Measurements from ENCODE around the gene BMP2.

The BMP2 gene

DNA sequence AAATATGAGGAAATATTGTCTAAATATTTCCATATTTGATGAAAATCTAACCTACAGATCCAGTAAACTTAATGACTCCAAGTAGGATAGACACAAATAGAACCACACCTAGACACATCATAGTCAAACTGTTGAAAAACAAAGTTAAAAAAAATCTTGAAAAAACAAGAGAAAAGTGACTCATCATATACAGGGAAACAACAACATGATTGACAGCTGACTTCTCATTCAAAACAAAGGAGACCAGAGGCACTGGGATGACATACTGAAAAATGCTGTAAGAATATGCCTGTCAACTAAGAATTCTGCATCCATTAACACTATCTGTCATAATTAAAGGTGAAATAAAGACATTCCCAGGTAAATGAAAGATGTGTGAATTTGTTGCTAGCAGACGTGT lies 38.8 kb downstream of the BMP2 start:
- Histone ChIP-seq H3K36me3 (ENCODE audit: insufficient read depth, low read length) (no peaks in the 10 kb centered on the region), H3K27me3 (ENCODE audit: insufficient read depth, low read length) (no peaks in the 10 kb centered on the region), H3K4me3 (ENCODE audit: low read depth, low read length) (no peak overlapping the region)

DNA sequence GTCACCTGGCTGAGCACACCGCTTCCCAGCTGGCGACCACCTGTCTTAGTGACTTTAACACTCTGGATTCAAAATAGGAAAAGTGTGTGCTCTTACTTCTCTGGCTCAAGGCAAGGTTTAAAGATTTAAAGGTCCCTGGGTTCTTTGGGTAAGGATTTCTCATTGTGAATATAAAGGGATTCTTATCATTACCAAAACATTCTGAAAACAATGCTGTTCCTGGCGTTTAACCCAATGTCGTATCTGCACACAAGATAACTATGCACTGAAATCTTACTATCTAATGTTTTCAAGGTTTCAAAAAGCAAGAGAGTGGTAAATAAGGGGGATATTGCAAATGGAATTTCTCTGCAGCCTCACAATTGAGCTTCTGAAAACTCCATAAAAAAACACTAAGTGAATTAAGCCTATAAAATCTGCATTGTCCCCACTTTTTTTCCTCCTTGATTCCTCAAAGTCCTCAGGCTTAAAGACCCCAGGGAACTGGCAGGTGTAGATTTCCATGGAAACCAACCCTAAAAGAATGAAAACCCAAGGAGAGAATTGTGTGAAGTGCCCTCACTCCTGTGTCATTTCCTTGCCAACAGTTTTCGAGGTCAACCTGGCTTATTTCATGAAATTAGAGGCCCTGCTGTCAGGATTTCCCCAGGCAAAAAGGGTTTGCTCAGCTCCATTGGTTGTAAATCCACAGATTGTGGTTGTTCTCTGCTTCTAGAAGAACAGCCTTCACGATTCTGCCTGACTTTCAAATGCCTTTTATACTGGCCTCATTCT lies 44.0 kb downstream of the BMP2 start:
- no peaks in the 10 kb centered on the region for H3K79me2 ChIP-seq (ENCODE audit: control insufficient read depth, insufficient read depth, low read length, unreplicated experiment)
- H3K4me3 ChIP-seq (ENCODE audit: low read depth, low read length) = no peak overlapping the region

More for the DNA sequence above, 38.8 kb downstream of the BMP2 start:
- H3K27ac ChIP-seq (ENCODE audit: low read depth, low read length) = no peak overlapping the region
- H2AFZ ChIP-seq (ENCODE audit: low read length, unreplicated experiment) = no peak overlapping the region
- no peaks in the 10 kb centered on the region for H3K4me1 ChIP-seq (ENCODE audit: control insufficient read depth, insufficient read depth, low read length, unreplicated experiment)
- H3K79me2 ChIP-seq (ENCODE audit: control insufficient read depth, insufficient read depth, low read length, unreplicated experiment) = no peaks in the 10 kb centered on the region

DNA sequence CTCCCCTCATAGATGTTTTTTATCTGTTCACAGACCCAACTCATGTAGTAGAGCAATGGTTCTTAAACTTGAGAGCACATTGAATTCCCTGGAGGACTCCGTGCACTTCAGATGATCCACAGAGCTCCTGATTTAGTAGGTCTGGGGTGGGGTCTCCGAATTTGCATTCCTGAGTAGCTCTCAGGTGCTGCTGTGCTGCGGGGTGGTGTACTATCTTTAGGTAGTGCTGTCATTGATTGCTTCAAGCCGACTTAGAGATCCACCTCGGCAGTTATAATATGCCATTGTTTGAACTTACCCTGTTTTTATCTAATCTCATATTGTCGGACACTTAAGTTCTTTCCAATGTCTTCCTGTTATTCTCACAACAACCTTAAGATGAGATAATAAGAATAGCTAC lies 45.0 kb downstream of the BMP2 start:
- Histone ChIP-seq H3K4me3 (ENCODE audit: low read depth, low read length) (no peak overlapping the region), H3K36me3 (ENCODE audit: insufficient read depth, low read length) (no peaks in the 10 kb centered on the region), H3K27me3 (ENCODE audit: insufficient read depth, low read length) (peaks cover 36% of the 10 kb centered on the region)

More for the DNA sequence above, 44.0 kb downstream of the BMP2 start:
- no peak overlapping the region for H2AFZ ChIP-seq (ENCODE audit: low read length, unreplicated experiment)
- H3K36me3 ChIP-seq (ENCODE audit: insufficient read depth, low read length) = no peaks in the 10 kb centered on the region
- no peaks in the 10 kb centered on the region for H3K4me1 ChIP-seq (ENCODE audit: control insufficient read depth, insufficient read depth, low read length, unreplicated experiment)
- H3K27me3 ChIP-seq (ENCODE audit: insufficient read depth, low read length) = peaks cover 36% of the 10 kb centered on the region
- H3K27ac ChIP-seq (ENCODE audit: low read depth, low read length) = no peak overlapping the region

GRCh38 chr20:6814945-6815344 lies 47.5 kb downstream of the BMP2 start:
- peaks cover 45% of the 10 kb centered on the region for H3K27me3 ChIP-seq (ENCODE audit: insufficient read depth, low read length)
- H3K36me3 ChIP-seq (ENCODE audit: insufficient read depth, low read length) = no peaks in the 10 kb centered on the region
- H3K4me3 ChIP-seq (ENCODE audit: low read depth, low read length) = no peak overlapping the region

More for the DNA sequence above, 45.0 kb downstream of the BMP2 start:
- Histone ChIP-seq H2AFZ (ENCODE audit: low read length, unreplicated experiment) (no peak overlapping the region), H3K4me1 (ENCODE audit: control insufficient read depth, insufficient read depth, low read length, unreplicated experiment) (no peaks in the 10 kb centered on the region), H3K27ac (ENCODE audit: low read depth, low read length) (no peak overlapping the region), H3K79me2 (ENCODE audit: control insufficient read depth, insufficient read depth, low read length, unreplicated experiment) (no peaks in the 10 kb centered on the region)

GRCh38 chr20:6818033-6818808 lies 50.7 kb downstream of the BMP2 start:
- no peaks in the 10 kb centered on the region for H3K36me3 ChIP-seq (ENCODE audit: insufficient read depth, low read length)
- H3K79me2 ChIP-seq (ENCODE audit: control insufficient read depth, insufficient read depth, low read length, unreplicated experiment) = no peaks in the 10 kb centered on the region
- no peaks in the 10 kb centered on the region for H3K4me1 ChIP-seq (ENCODE audit: control insufficient read depth, insufficient read depth, low read length, unreplicated experiment)
- H3K27ac ChIP-seq (ENCODE audit: low read depth, low read length) = no peak overlapping the region
- no peak overlapping the region for H2AFZ ChIP-seq (ENCODE audit: low read length, unreplicated experiment)
- peaks cover 30% of the 10 kb centered on the region for H3K27me3 ChIP-seq (ENCODE audit: insufficient read depth, low read length)
- H3K4me3 ChIP-seq (ENCODE audit: low read depth, low read length) = no peak overlapping the region

More at GRCh38 chr20:6814945-6815344, 47.5 kb downstream of the BMP2 start:
- H3K27ac ChIP-seq (ENCODE audit: low read depth, low read length) = no peak overlapping the region
- no peaks in the 10 kb centered on the region for H3K79me2 ChIP-seq (ENCODE audit: control insufficient read depth, insufficient read depth, low read length, unreplicated experiment)
- H3K4me1 ChIP-seq (ENCODE audit: control insufficient read depth, insufficient read depth, low read length, unreplicated experiment) = no peaks in the 10 kb centered on the region
- H2AFZ ChIP-seq (ENCODE audit: low read length, unreplicated experiment) = no peak overlapping the region

DNA sequence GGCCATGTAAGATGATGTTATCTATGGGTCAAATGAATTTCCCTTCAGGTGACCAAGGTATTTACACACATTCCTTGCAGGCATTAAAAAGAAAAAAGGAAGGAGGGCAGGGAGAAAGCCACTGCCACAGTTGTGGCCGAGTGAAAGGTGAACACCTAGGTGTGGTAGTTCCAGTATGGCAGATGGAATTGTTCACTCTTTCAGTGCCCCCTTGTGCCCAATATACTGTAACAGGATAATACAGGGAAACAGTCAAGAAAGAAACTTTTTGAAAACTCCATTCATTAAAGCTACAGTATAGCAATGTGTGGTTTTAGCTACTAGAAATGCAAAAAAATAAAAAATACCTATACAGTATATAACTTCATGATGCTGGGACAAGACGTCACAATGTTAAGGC lies 52.1 kb downstream of the BMP2 start:
- H3K36me3 ChIP-seq (ENCODE audit: insufficient read depth, low read length) = no peaks in the 10 kb centered on the region
- H3K27me3 ChIP-seq (ENCODE audit: insufficient read depth, low read length) = peaks cover 23% of the 10 kb centered on the region
- no peak overlapping the region for H2AFZ ChIP-seq (ENCODE audit: low read length, unreplicated experiment)
- H3K4me1 ChIP-seq (ENCODE audit: control insufficient read depth, insufficient read depth, low read length, unreplicated experiment) = no peaks in the 10 kb centered on the region
- H3K79me2 ChIP-seq (ENCODE audit: control insufficient read depth, insufficient read depth, low read length, unreplicated experiment) = no peaks in the 10 kb centered on the region
- H3K4me3 ChIP-seq (ENCODE audit: low read depth, low read length) = no peak overlapping the region
- H3K27ac ChIP-seq (ENCODE audit: low read depth, low read length) = no peak overlapping the region

DNA sequence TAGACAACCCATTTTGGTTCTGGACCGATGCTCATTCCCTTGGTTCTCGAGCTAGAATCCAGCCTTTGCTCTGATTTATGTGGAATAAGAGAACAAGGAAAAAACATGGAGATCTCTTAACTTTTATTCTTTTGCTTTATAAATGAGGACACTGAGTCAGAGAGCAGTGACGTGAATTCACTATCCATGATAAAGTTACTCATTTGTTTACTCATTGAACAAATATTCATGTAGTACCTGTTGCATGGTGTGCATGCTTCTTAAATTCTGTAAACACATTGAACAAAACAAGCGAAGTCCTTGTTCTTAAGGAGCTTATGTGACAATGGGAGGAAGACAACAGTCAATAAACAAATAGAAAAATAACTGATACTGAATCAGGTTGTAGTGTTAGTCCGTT lies 56.9 kb downstream of the BMP2 start:
- Histone ChIP-seq H3K4me3 (ENCODE audit: low read depth, low read length) (no peak overlapping the region), H3K36me3 (ENCODE audit: insufficient read depth, low read length) (no peaks in the 10 kb centered on the region), H3K79me2 (ENCODE audit: control insufficient read depth, insufficient read depth, low read length, unreplicated experiment) (no peaks in the 10 kb centered on the region), H2AFZ (ENCODE audit: low read length, unreplicated experiment) (no peak overlapping the region), H3K27me3 (ENCODE audit: insufficient read depth, low read length) (peaks cover 5% of the 10 kb centered on the region; the same call in 1 of the 2 replicates), H3K4me1 (ENCODE audit: control insufficient read depth, insufficient read depth, low read length, unreplicated experiment) (no peaks in the 10 kb centered on the region), H3K27ac (ENCODE audit: low read depth, low read length) (no peak overlapping the region)

GRCh38 chr20:6827472-6827871 lies 60.0 kb downstream of the BMP2 start:
- H2AFZ ChIP-seq (ENCODE audit: low read length, unreplicated experiment) = no peak overlapping the region
- no peaks in the 10 kb centered on the region for H3K79me2 ChIP-seq (ENCODE audit: control insufficient read depth, insufficient read depth, low read length, unreplicated experiment)
- H3K4me1 ChIP-seq (ENCODE audit: control insufficient read depth, insufficient read depth, low read length, unreplicated experiment) = no peaks in the 10 kb centered on the region
- H3K27me3 ChIP-seq (ENCODE audit: insufficient read depth, low read length) = no peaks in the 10 kb centered on the region; the same call in 1 of the 2 replicates
- no peak overlapping the region for H3K4me3 ChIP-seq (ENCODE audit: low read depth, low read length)
- no peak overlapping the region for H3K27ac ChIP-seq (ENCODE audit: low read depth, low read length)
- no peaks in the 10 kb centered on the region for H3K36me3 ChIP-seq (ENCODE audit: insufficient read depth, low read length)

GRCh38 chr20:6828794-6829423 lies 61.4 kb downstream of the BMP2 start:
- no peaks in the 10 kb centered on the region for H3K36me3 ChIP-seq (ENCODE audit: insufficient read depth, low read length)
- no peaks in the 10 kb centered on the region for H3K27me3 ChIP-seq (ENCODE audit: insufficient read depth, low read length)
- H3K27ac ChIP-seq (ENCODE audit: low read depth, low read length) = no peak overlapping the region
- no peak overlapping the region for H3K4me3 ChIP-seq (ENCODE audit: low read depth, low read length)
- no peaks in the 10 kb centered on the region for H3K4me1 ChIP-seq (ENCODE audit: control insufficient read depth, insufficient read depth, low read length, unreplicated experiment)
- H2AFZ ChIP-seq (ENCODE audit: low read length, unreplicated experiment) = no peak overlapping the region
- no peaks in the 10 kb centered on the region for H3K79me2 ChIP-seq (ENCODE audit: control insufficient read depth, insufficient read depth, low read length, unreplicated experiment)

DNA sequence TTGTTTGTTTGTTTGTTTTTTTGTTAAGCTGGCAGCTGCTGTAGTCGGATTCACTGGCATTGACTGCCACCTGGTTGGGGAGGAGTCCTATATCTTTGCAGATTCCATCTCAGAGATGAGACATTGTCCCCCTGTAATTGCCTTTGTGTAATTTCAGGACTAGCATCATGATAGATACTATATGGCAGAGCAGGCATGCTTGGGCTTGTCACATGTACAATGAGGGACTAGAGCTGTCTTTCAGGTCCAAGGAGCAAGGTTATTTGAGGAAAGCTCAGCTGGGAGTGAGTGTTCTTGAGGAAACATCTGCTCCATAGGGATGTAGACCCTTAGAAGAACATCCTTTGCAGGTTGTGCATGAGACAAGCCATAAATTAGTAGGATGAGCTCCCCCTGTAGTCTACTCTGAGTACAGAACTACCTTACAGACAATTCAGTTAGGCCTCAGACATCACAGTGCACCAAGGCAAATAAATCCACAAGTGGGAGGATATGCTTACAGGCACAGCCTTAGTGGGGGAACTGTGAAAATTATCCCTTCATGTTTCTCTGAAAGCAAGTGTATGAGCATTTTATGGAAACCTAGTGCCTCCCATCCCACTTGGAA lies 62.1 kb downstream of the BMP2 start:
- H3K79me2 ChIP-seq (ENCODE audit: control insufficient read depth, insufficient read depth, low read length, unreplicated experiment) = no peaks in the 10 kb centered on the region
- H2AFZ ChIP-seq (ENCODE audit: low read length, unreplicated experiment) = no peak overlapping the region
- H3K36me3 ChIP-seq (ENCODE audit: insufficient read depth, low read length) = no peaks in the 10 kb centered on the region
- no peaks in the 10 kb centered on the region for H3K27me3 ChIP-seq (ENCODE audit: insufficient read depth, low read length)
- H3K27ac ChIP-seq (ENCODE audit: low read depth, low read length) = no peak overlapping the region
- H3K4me1 ChIP-seq (ENCODE audit: control insufficient read depth, insufficient read depth, low read length, unreplicated experiment) = no peaks in the 10 kb centered on the region
- no peak overlapping the region for H3K4me3 ChIP-seq (ENCODE audit: low read depth, low read length)
